ENCODE results near the gene KXD1.

GRCh38 chr19:18606281-18607225, 48.9 kb downstream of the KXD1 start, which contains the start of gene CRLF1:
- TF ChIP-seq POLR2A (IDR thresholded peaks at IDR 0.05; ENCODE audit: low read length) (no peak), GATA1 (IDR thresholded peaks at IDR 0.05; ENCODE audit: low read depth, low read length) (no peak)
